Measurements from ENCODE around the gene C17orf75. TPM values are rescaled to one million over a fixed set of nuclear protein-coding genes. Genes with fewer than 3 reads are reported as not detected.
A peak's percentile ranks its signal among the peaks of the same experiment; 100 is the strongest.

C17orf75 gene
- total and polyA plus RNA-seq, 4 donors, result 8.5 to 23.4 (median 15.3) TPM

DNA sequence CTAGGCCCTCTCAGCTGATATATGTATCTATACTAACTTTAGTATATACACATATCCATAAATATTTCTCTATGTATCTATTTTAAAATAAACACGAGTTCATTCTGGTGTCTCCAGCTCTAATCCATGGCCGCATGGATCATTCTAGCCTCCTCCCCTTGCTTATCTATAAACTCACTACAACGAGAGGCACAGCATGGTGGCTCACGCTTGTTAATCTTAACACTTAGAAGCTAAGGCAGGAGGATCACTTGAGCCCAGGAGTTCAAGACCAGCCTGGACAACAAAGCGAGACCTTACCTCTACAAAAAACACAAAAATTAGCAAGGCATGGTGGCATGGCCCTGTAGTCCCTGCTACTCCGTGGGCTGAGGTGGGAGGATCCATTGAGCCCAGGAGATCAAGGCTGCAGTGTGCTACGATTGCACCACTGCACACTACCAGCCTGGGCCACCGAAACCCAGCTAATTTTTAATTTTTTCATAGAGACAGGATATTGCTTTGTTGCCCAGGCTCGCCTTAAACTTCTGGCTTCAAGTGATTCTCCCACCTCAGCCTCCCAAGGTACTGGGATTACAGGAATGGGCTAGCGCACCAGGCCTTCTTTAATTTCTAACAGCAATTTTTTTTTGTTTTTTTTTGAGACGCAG, 4.1 kb upstream of the C17orf75 start:
- H3K9me3 ChIP-seq (ENCODE audit: control insufficient read depth in 4 of 4, insufficient read depth in 3 of 4, low read length in 3 of 4), result no peaks in the 10 kb centered on the region
- ATAC-seq (ENCODE audit: insufficient read depth, low FRiP score) (no peak), DNase-seq (no peak)
- no peaks in the 10 kb centered on the region for H3K27me3 ChIP-seq (ENCODE audit: control insufficient read depth in 3 of 3, insufficient read depth in 3 of 3, low read length in 2 of 3)
- H3K36me3 ChIP-seq (ENCODE audit: control insufficient read depth in 4 of 4, insufficient read depth in 4 of 4, low read length in 4 of 4), result peaks cover 0 to 9% (median 0%) of the 10 kb centered on the region in 4 donors
- 89 to 91% methylated on average over 11 of the region's 11 CpGs for WGBS, 2 donors
- no peak overlapping the region for H3K9ac ChIP-seq (ENCODE audit: insufficient read depth in 1 of 2, low read length in 2 of 2)
- H3K27ac ChIP-seq (ENCODE audit: low read depth in 1 of 2, low read length in 1 of 2), result no peak overlapping the region
- H3K4me3 ChIP-seq, result no peak overlapping the region
- TF ChIP-seq, protein P1, sequence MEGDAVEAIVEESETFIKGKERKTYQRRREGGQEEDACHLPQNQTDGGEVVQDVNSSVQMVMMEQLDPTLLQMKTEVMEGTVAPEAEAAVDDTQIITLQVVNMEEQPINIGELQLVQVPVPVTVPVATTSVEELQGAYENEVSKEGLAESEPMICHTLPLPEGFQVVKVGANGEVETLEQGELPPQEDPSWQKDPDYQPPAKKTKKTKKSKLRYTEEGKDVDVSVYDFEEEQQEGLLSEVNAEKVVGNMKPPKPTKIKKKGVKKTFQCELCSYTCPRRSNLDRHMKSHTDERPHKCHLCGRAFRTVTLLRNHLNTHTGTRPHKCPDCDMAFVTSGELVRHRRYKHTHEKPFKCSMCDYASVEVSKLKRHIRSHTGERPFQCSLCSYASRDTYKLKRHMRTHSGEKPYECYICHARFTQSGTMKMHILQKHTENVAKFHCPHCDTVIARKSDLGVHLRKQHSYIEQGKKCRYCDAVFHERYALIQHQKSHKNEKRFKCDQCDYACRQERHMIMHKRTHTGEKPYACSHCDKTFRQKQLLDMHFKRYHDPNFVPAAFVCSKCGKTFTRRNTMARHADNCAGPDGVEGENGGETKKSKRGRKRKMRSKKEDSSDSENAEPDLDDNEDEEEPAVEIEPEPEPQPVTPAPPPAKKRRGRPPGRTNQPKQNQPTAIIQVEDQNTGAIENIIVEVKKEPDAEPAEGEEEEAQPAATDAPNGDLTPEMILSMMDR (IDR thresholded peaks at IDR 0.05; ENCODE audit: control extremely low read depth, extremely low read depth), result no peak
- peaks cover 4 to 16% (median 4%) of the 10 kb centered on the region in 5 donors for H3K4me1 ChIP-seq (ENCODE audit: control insufficient read depth in 5 of 5, insufficient read depth in 5 of 5, low read length in 5 of 5)

DNA sequence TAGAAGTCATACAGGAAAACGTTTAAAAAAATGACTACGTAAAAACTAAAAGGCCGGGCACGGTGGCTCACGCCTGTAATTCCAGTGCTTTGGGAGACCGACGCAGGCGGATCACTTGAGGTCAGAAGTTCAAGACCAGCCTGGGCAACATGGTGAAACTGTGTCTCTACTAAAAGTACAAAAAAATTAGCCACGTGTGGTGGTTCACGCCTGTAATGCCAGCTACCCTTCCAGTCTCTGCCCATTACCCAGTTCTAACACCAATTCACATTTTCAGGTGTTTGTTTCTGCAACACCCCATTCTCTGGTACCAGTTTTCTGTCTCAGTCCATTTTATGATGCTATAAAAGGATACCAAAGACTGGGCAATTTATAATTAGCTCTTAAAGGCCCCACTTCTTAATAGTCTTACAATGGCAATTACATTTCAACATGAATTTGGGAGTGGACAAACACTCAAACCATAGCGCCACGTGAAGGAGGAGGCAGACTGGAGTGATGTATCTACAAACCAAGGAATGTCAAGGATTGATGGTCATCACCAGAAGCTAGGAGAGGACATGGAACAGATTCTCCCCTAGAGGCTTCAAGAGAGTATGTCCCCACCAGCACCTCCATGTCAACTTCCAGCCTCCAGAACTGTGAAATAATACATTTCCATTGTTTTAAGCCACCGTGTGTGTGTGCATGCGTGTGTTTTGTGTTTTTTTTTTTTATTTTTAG, 791 bp upstream of the C17orf75 start:
- H3K36me3 ChIP-seq (ENCODE audit: control insufficient read depth in 4 of 4, insufficient read depth in 4 of 4, low read length in 4 of 4), result peaks cover 0 to 2% (median 0%) of the 10 kb centered on the region in 4 donors
- H3K4me1 ChIP-seq (ENCODE audit: control insufficient read depth in 5 of 5, insufficient read depth in 5 of 5, low read length in 5 of 5), result peaks cover 0 to 13% (median 5%) of the 10 kb centered on the region in 5 donors
- no peaks in the 10 kb centered on the region for H3K9me3 ChIP-seq (ENCODE audit: control insufficient read depth in 4 of 4, insufficient read depth in 3 of 4, low read length in 3 of 4)
- no peak overlapping the region for H3K9ac ChIP-seq (ENCODE audit: insufficient read depth in 1 of 2, low read length in 2 of 2)
- no peak overlapping the region for H3K4me3 ChIP-seq
- no peaks in the 10 kb centered on the region for H3K27me3 ChIP-seq (ENCODE audit: control insufficient read depth in 3 of 3, insufficient read depth in 3 of 3, low read length in 2 of 3)
- TF ChIP-seq, protein P1 (IDR thresholded peaks at IDR 0.05; ENCODE audit: control extremely low read depth, extremely low read depth), result no peak
- H3K27ac ChIP-seq (ENCODE audit: low read depth in 1 of 2, low read length in 1 of 2), result peak overlapping the region in 1 of 2 donors; percentile 77
- DNase-seq (no peak), ATAC-seq (ENCODE audit: insufficient read depth, low FRiP score) (no peak)
- 63 to 78% methylated on average over 14 of the region's 14 CpGs for WGBS, 2 donors

DNA sequence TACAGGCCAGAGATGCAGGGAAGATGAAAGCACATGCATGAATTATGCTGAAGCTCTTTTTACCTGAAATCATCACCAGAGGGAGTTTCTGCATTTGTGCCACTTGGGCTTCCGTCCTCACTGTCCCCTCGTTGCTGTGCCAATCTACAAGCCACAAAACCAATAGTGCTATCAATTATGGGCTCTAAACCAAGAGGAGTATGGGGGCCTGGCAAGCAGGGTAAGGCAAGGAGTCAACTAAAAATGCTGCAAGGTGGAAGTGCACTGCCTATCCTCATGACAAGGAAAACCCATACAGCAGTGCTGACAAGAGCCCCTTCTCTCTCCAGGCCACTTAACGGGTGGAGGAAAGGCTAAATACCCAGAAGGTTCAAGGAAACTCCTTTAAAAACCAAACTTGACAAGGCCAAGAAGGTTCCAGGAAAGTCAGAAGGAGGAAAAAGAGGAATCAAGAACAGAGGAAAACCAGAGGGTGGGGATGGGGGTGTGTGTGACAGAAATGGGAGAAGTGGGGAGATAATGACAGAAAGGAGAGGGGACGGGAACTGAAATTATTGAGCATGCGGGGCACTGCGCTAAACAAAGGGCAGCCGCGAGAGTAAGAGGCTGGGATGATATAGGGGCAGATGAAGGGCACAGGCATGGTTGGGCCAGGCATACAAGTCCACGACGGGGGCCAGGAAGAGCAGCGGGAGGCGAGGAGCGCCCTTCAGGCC, 674 bp downstream of the C17orf75 start:
- H3K9me3 ChIP-seq (ENCODE audit: control insufficient read depth in 4 of 4, insufficient read depth in 3 of 4, low read length in 3 of 4), result no peaks in the 10 kb centered on the region
- H3K4me1 ChIP-seq (ENCODE audit: control insufficient read depth in 5 of 5, insufficient read depth in 5 of 5, low read length in 5 of 5), result peaks cover 0 to 13% (median 5%) of the 10 kb centered on the region in 5 donors
- TF ChIP-seq, protein P1 (IDR thresholded peaks at IDR 0.05; ENCODE audit: control extremely low read depth, extremely low read depth), result no peak
- ATAC-seq (ENCODE audit: insufficient read depth, low FRiP score) (no peak), DNase-seq (peak in 2 of 3 donors; percentile 34 to 48)
- H3K36me3 ChIP-seq (ENCODE audit: control insufficient read depth in 4 of 4, insufficient read depth in 4 of 4, low read length in 4 of 4), result peaks cover 0 to 6% (median 4%) of the 10 kb centered on the region in 4 donors
- H3K27ac ChIP-seq (ENCODE audit: low read depth in 1 of 2, low read length in 1 of 2), result peak overlapping the region; percentile 77 to 87
- H3K9ac ChIP-seq (ENCODE audit: insufficient read depth in 1 of 2, low read length in 2 of 2), result peak overlapping the region in 1 of 2 donors; percentile 75
- H3K27me3 ChIP-seq (ENCODE audit: control insufficient read depth in 3 of 3, insufficient read depth in 3 of 3, low read length in 2 of 3), result no peaks in the 10 kb centered on the region
- WGBS, 2 donors, result 1 to 2% methylated on average over 12 to 13 of the region's 13 CpGs
- H3K4me3 ChIP-seq, result peak overlapping the region; percentile 56

Measured in lung (tissue), 12 donors.